ENCODE results near the gene CNOT6. TPM values are rescaled to one million over a fixed set of nuclear protein-coding genes. Genes with fewer than 3 reads are reported as not detected.

Gene CNOT6
- total RNA-seq, 1 donor from 2014 or later, result 24.9 TPM

- Mint-ChIP-seq H3K4me1 (no peaks in the 10 kb centered on the region), H3K9me3 (no peaks in the 10 kb centered on the region), H3K36me3 (ENCODE audit: low read depth) (no peaks in the 10 kb centered on the region), H3K4me3 (no peak overlapping the region), H3K27me3 (no peaks in the 10 kb centered on the region), H3K27ac (no peak overlapping the region)
- intact Hi-C loops (cut with micrococcal nuclease), result no loop called here
- no peak for DNase-seq
- TF ChIP-seq CTCF (IDR thresholded peaks at IDR 0.05), result no peak
- CTCF ChIA-PET, result no interaction called here
- ATAC-seq (ENCODE audit: low read depth), result no peak
- POLR2A ChIA-PET, result no interaction called here
Observed at GRCh38 chr5:180627386-180628120, 133.4 kb downstream of the CNOT6 start.

Other genes with a start within 250 kb of the CNOT6 start
- gene MAPK9, start 202.3 kb upstream of the CNOT6 start, total RNA-seq, result 26.9 and 30.3 TPM in 2 replicates
- gene GFPT2, start 141.0 kb upstream of the CNOT6 start, total RNA-seq, result 0.39 and 0.62 TPM in 2 replicates
- gene SCGB3A1, start 97.1 kb downstream of the CNOT6 start, total RNA-seq, result not detected in 2 replicates
- gene FLT4, start 155.2 kb downstream of the CNOT6 start, total RNA-seq, result not detected in 2 replicates
- not detected in 2 replicates for gene OR2Y1, start 245.7 kb downstream of the CNOT6 start, total RNA-seq

Data from activated B cell treated with CpG ODN at 0.5 μM for 24 hours (primary cell).